Stimulated activated CD8-positive, alpha-beta memory T cell treated with anti-CD3 and anti-CD28 coated beads, Interleukin-4, amount 100 ng/mL, for 48 hours (primary cell): ENCODE measurements around the gene HOXC10.

Experiments
- DNase-seq: peaks from one replicate; pipeline ENCODE4 v3.0.0-alpha.2; 2020

The HOXC10 gene

DNA sequence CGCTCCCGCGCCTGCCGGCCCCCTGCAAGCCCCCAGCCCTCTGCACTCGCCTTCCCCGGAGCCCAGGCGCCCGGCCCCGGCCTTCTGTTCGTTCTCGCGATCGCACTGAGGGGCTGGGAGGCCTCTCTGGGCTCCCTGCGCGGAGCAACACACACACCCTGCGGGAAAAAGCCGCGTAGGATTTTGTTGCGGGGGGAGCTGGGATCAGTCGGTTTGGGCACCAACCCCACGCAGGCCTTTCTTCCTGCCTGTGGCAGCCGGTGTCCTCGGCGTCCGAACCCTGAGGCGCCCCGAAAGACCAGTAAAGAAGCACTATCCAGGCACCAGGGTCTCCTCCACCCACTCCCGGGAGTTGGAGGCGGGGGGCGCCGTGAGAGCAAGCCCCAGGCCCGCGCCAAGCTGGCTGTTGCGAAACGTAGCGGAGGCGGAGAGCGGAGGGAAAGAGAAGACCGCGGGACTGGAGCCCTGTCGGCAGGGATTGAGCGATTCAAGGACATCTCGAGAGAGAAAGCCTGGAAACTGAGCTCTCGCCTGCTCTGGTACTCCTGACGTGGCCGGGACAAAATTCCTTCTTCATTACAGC lies 46.0 kb downstream of the HOXC10 start:
- no peak for DNase-seq

DNA sequence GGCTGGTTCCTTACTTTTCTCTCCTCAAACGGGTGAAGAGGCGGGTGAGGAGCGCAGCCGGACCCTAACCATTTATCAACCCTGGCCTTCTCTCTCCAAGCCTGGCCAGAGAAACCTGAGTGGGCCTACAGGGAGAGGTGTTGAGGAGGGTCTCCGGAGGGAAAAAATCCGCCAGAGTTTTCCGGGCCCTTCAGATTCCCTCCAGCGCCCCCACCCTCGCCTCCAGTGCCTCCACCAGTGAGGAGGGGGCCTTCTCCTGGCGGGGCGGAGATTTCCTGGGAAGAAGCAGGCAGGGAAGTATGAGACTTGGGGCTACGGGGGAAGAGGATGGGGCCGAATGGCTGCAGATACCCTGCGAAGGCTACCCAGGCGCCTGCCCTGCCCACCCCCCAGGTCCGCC lies 46.5 kb downstream of the HOXC10 start:
- DNase-seq, result no peak

DNA sequence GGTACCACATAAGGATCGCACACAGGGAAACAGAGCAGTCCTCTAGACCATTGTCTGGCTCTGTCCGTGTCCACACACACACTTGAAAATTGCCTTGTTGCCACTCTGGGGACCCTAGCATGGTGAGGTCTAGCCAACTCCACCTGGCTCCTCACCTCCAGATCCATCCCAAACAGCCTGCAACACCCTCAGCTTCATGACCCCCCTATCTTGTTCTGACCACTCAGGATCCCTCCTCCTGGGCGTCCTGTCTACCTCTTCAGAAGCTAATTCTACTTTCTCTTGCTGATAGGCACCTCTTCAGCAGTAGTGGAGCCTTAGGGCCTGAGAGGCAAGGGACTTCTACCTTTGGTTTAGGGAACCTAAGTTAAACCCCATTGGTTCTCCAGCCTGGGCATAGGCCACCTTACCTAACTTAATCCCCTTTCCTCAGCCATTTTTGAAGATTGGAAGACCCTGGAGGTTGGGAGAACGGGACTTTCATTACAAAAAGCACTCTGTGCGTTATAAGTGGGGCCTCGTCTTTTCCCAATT lies 47.2 kb downstream of the HOXC10 start:
- no peak for DNase-seq

DNA sequence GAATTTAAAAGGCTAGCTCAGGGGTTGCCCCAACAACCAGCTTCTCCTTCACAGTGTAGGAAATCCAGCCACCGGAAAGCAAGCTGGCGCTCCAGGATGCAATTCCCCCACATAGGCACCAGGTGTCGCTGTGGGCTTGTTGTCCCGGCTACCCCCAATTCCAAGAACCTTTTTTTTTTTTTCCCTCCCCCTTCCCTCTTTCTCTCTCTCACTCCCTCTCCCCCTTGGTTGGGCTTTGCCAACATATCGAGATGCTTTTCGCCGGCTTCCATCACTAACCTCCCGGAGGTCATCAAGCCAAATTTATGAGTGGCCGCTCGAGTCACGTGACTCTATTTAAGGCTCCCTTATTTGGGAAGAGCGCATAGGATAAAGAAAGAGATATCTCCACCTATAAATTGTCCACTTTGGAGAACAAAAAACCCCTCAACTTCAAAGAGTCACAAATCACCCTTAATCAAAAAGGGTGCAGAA lies 47.7 kb downstream of the HOXC10 start, which contains the start of gene HOXC5:
HOXC5 (plus strand) TSS at position 424 of the 474 bp plus-strand sequence. CDS start 73 bp downstream, outside the sequence.
- peak; percentile 82 for DNase-seq

DNA sequence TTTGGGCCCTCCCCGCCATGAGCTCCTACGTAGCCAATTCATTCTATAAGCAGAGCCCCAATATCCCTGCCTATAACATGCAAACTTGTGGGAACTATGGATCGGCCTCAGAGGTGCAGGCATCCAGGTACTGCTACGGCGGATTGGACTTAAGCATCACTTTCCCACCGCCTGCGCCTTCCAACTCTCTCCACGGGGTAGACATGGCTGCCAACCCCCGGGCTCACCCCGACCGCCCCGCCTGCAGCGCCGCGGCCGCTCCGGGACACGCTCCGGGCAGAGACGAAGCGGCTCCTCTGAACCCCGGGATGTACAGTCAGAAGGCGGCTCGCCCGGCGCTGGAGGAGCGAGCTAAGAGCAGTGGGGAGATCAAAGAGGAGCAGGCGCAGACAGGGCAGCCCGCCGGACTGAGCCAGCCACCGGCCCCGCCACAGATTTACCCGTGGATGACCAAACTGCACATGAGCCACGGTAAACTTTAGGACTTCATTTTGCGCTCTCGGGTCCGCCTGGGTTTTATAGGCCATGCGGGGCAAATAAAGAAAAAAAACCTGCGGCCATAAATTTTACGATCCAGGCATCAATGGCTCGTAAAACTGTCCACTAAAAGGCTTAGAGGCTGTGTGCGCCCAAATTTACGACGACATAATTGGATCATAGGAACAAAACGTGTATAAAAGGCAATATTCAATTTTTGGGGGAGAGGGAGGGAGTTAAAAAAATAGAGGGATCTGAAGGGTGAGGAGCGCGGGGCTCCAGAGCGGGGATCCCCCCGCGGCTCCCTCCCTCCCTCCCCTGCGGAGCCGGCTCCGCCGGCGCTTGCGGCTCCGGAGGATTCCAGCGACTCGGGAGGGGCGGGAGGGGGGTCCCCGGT lies 48.4 kb downstream of the HOXC10 start:
- DNase-seq, result no peak

DNA sequence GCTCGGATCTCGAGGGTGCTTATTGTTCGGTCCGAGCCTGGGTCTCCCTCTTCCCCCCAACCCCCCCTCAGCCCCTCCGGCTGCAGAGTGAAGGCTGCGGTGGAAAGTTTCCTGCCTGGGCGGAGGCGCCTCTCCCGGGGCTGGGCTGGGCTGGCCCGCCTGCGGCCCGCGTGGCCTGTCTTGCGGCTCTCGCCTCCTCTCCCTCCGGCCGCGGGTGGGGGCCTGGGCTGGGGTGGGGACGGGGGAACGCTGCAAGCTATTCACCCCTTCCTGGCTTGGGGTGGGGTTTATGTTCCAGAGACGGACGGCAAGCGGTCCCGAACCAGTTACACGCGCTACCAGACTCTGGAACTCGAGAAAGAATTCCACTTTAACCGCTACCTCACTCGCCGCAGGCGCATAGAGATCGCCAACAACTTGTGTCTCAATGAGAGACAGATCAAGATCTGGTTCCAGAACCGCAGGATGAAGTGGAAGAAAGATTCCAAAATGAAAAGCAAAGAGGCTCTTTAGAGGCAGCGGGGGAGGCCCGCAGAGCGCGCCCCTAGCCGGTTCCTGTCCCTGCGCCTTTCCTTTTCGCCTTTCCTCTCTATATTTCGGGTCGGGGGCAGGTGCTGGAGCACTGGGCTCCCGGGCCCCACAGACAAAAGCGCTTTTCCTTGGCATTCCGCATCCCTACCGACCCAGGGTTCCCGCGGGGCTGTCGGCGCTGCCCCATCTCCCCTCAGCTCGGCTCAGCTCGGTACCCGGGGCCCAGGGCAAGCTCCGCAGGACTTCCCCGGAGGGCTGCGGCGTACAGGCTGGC lies 49.2 kb downstream of the HOXC10 start:
- DNase-seq, result no peak

DNA sequence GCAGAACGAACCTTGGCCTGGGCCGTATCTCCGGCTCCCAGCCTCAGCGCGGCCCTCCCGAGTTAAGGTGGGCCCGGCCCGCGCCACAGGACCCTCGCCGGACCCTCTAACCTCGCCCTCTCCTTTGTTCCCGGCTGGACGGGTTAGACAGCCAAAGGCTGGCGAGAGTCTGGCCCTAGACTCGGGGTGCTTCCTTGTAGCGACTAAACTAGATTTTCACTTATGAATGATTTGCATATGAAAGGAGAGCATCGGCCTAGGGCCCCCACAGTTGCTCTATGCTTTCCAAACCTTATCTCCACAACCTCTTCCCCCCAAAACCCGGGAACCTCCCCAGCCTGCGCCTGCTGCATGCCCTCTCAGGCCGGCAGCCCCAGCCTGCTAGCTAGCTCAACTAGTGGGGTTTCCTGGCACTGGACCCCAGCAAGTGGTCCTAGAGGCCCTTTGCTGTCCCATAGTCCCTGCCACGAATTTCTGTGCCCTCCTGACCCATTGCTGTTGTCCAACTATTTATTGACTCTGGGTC lies 49.9 kb downstream of the HOXC10 start:
- DNase-seq, result no peak

DNA sequence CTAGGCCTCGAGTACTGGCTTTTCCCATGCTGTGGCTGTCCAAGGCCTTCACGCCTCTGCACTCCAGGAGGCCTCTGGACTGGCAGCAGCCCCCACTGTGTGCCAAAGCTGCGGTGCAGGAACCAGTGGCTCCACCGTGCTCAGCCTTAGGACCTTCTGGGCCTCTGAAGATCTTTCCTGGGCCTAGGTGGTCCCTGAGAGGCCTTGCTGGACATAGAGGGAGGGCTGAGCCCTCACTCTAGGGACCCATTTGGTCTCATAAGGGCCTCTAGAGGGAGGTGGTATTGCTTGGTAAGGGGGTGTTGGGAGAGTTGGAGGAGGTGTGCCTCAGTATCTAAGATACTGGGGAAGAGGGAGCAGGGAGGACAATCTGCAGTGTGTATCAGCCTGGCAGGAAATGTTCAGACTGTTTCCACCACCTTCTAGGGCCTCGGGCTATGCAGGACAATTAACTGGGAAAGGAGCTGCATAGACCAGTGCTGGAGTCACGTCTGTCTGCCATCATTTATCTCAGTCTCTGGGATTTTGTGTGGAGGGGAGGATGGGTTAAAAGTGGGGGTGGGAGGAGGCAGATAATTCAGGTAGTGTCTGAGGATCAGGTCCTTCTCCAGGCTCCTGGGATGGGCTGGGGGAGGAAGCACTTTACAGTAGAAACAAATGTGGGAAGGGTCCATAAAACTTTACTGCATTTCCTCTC lies 50.8 kb downstream of the HOXC10 start:
- no peak for DNase-seq

DNA sequence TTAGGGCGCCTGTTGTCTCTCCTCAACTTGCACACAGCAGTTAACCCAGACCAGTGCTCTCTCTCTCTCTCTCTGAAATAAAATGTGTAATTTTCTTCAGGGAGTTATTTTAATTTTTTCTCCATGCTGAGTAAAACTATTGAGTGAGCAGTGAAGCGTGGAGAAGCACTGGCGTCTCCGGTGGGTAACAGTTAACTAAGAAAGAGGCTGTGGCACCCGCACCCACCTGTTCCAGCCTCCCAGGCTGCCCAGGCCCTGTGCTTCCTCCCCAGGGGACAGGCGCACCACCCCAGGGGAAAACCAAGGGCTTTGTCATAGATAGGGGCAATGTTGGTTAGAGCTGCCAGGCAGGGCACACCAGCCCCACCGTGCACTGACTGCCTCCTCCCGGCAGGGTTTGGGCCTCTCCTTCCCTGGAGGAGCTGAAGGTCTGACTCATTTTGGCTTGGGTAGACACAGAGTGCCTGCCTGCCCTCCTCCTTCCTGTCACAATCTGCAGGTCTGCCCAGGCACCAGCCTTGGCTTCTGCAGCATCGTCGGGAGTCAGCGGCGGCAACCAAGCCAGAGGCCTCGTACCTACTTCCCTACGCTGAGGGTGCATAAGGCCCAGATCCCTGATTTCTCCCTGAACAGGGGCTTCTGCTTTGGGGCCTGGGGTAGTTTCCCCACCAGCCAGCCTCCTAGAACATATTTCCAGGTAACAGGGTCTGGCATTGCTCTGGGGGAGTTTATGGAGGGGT lies 51.8 kb downstream of the HOXC10 start:
- no peak for DNase-seq

DNA sequence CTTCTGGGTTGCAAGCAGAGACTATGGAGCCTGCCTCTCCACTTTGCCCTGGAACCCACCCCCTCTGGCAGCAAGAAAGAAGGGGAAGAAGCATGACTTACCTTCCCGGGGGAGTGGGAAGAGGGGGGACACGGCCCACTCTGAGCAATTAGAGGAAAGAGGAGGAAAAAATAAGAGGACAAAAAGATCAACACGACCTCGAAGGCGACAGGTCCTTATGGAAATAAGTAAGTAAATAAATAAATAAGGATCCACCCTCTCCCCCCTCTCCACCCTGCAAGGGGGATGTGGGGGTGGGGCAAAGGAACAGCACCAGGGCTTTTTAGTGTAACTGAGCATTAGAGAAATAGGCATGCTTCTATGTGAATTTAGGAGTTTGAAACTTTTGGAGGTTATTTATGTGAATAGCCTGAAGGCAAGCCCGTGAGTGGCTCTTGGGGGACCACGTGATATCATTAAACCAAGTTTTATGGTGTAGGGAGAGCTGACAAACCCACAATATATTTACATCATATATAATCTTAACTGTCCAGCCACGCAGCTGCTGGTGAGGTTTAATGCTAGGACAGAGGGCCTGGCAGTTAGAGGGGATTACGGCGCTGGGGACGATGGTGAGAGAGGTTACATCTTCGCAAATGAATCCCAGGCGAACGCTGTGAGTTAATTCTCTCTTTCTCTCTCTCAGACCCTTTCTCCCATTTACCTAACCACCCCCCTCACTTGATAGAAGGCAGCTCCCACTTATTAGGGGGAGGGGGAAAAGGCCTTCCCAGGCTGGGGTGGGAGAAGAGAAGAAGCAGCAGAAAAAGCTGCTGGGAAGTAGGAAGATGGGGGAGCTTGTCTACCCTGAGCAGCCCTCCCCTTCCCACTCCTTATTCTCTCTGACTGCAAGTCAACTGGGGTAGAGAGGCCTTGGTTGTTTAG lies 52.7 kb downstream of the HOXC10 start:
- DNase-seq, result no peak

DNA sequence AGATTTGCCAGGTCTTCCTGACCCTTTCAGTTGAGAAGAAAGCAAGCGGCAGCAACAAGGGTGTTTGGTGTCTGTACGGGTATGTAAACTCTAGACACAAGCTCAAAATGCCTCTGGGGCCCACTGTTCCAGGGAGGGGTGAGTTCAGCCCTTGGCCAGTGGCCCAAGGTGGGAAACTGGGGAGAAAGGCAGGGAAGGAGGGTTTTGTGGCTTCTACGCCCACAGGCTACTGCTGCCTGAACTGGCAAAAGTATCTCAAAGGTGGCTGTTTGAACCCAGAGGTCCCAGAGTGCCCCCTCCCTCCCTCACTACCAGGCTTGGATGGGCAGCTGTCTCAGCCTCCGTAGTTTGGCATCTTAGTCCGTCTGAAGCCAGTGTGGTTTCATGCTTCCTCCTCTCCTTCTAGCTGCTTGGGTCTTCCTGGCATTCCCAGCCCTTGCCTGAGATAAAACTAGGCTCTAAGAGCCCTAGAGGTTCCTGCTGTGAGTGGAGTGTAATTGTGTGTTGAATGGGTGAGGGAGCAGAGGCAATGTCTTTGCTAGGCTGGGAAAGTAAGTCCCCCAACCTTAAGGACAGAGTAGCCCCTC lies 53.4 kb downstream of the HOXC10 start:
- DNase-seq, result no peak

DNA sequence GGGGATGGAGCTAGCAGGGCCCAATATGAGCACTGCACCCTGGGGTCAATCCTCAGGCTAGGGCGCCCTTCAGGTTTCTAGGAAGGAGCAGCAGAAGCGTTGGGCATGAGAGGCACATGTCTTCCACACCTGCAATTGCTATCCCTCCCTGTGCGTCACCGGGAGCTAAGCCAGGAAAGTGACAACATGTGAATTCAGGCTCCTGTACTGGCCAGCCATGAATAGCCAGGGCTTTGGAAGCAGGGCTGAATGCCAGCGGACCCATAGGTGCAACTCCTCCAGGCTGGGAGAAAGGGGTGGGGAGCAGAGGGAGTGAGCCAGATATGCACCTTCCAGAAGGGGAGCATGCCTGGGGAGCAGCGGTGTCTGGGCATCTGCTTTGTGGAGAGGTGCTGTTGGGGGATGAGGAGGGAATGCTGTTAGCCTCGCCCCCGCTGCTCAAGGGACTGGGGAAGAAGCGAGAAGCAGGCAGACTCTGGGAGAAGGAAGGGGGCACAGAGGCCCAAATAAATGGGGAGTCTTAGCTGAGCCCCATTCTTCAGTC lies 54.0 kb downstream of the HOXC10 start:
- no peak for DNase-seq

DNA sequence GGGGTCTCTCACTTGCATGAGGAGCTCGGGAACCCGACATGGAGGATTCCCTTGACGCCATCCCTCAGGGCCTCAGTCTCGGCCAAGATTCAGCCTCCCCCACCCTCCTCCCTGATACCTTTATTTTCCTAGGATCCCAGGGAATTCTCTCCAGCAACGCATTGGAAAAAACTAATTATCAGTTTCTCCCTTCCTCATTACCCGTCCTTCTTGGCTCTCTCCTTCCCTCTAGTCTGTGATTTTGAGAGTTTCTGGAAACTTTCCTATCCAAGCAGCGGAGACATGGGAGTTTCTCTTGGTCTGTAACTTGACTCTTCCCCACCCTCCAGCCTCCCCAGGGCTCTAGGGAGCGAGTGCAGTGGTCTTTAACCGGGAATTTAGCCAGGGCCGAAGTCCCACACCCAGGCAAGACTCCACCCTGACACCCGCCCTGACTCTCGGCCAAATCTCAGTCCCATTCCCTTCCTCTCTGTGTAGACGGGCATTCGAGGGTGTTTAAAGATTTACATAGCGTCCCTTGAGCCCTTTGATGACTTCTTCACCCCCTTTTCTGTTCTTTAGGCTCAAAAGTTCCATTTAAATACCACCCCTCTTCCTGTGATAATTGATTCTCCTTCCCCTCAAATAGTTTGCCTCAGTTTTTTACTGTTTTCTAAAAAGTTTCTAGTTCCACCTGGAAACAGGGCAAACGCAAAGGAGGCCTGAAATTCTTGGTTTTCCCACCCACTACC lies 54.6 kb downstream of the HOXC10 start:
- no peak for DNase-seq
